GM19351 (cell line): ENCODE measurements around the gene XRCC5.

Experiments
- ATAC-seq: cut with Tn5 transposase; IDR thresholded peaks from one replicate; pipeline ENCODE4 v1.9.1; 2021; ENCODE audit warnings: mild to moderate bottlenecking, moderate library complexity; ENCODE audit not compliant: unreplicated experiment

The XRCC5 gene

DNA sequence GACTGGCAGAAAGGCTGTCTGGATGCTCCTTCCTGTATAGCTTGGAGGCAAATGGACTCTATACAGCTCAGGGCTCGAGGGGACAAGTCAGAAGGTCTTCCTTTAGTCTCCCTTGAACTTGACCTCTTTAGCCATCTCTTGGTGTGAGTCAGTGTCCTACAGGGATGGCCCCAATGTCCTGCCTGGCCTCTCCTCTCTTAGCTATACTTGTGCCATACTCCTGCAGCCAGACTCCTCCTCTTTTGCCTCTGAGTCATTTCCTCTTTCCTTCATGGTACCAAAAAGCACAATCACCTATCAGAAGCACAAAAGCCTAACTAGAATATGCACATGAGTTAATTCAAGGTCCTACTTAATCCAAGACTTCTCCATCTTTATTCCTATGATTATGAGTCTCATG is 112.7 kb downstream of the XRCC5 start:
- ATAC-seq: no peak

DNA sequence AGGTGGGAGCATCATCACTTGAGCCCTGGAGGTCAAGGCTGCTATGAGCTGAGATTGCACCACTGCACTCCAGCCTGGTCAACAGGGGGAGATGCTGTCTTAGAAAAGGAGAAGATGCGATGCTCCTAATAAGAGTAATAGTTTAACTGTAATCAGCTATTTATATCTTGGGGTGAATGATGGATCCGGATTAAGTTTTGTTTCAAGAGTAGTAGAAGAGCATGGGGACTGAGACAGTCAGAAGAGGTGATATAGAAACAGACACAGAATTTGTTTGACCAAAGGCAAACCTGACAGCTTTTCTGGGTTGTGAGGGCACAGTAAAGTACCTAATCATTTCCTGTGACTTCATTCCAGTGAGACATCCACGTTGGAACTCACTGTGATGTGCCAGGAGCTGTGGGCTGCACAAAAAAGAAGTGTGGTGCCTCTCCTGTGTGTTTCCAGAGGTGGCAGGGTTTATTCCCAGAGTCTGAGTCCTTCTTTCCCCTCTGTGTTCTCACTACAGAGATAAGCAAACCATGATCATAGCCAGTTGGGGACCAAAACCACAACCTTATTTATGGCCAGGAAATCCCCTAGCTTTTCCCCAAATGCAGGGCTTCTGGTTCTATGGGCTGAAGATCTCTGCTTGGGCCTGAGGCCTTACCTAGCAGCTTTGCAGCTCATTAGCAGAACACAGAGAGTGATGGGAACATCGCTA is 113.7 kb downstream of the XRCC5 start:
- peak; percentile 69 for ATAC-seq

GRCh38 chr2:216224388-216224787 is 115.2 kb downstream of the XRCC5 start:
- no peak for ATAC-seq

DNA sequence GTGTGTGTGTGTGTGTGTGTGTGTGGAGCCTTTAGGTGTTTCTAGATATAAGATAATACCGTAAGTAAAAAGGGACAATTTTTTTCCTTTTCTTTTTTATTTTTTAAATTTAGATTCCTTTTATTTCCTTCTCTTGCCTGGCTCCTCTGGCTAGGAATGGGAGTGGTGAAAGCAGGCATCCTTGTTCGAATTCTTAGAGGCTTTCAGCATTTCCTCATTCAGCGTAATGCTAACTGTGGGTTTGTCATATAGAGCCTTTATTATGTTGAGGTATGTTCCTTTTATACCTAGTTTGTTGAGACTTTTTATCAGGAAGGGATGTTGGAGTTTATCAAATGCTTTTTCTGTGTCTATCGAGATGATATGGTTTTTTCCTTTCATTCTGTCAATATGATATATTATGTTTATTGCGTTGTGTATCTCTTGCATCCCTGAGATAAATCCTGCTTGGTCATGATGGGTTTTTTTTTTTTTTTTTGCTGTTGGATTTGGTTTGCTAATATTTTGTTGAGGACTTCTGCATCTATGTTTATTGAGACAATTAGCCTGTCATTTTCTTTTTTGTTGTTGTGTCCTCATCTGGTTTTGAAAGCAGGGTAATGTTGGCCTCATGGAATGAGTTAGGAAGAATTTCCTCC is 120.2 kb downstream of the XRCC5 start:
- no peak for ATAC-seq

DNA sequence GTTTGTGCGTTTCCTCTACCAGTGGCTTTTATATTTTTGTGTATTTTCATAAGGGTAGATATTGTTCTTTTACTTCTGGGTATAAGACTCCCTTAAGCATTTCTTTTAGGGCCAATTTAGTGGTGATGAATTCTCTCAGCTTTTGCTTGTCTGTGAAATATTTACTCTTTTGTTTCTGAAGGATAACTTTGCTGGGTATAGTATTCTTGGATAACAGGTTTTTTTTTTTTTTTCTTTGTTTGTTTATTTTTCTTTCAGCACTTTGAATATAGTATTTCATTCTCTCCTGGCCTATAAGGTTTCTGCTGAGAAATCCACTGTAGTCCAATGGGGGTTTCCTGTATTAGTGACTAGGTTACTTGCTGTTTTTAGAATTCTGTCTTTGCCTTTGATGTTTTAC is 122.7 kb downstream of the XRCC5 start:
- no peak for ATAC-seq

DNA sequence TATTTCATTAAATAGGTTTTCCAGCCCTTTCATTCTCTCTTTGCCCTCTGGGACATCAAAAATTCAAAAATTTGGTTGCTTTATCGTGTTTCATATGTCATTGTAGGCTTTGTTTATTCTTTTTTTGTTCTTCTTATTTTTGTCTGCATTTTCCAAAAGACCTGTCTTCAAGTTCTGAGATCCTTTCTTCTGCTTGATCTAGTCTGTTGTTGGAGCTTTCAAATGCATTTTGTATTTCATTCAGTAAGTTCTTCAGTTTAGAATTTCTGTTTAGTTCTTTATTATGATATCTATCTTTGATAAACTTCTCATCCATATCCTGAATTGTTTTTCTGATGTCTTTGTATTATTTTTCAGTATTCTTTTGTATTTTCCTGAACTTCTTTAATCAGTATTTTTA is 123.6 kb downstream of the XRCC5 start:
- no peak for ATAC-seq

GRCh38 chr2:216233281-216233995 is 124.3 kb downstream of the XRCC5 start:
- no peak for ATAC-seq

- no peak for ATAC-seq
Measured at GRCh38 chr2:216234106-216234505, 125.0 kb downstream of the XRCC5 start.

GRCh38 chr2:216235462-216235861 is 126.3 kb downstream of the XRCC5 start:
- ATAC-seq: no peak

DNA sequence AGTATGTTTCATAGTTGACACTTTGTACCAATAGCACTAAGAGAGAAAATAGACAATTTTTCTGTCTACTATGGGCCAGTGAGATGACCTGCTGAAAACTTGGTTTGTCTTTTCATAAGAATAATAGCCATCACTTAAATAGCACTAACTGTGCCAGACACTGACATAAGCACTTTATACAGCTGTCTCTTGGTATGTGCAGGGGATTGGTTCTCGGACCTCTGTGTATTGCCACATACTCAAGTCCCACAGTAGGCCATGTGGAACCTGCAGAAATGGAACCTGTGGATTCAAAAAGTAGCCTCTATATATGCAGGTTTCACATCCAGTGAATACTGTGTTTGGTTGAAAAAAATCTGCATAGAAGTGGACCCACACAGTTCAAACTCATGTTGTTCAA is 126.7 kb downstream of the XRCC5 start:
- ATAC-seq: no peak

DNA sequence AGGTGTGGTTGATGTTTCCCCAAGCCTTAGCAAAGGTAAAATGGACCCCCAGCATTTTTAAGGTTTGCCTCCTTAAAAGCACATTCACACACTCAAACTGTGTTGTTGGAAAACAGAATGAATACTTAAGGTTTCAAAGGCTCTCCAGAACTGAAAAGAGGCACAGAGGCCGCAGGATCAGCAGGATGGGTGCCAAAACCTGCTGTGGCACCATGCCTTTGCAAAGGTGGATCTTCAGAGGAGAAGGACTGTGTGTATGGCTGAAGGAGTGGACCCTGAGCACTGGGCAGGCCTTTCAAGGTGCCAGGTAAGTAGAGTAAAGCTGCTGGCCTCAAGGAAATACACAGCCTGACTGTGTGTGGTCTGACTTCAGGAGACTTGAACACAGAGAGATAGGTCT is 127.3 kb downstream of the XRCC5 start:
- no peak for ATAC-seq

- ATAC-seq: no peak
Measured at GRCh38 chr2:216242365-216242764, 133.2 kb downstream of the XRCC5 start.

GRCh38 chr2:216243026-216243425 is 133.9 kb downstream of the XRCC5 start:
- no peak for ATAC-seq

DNA sequence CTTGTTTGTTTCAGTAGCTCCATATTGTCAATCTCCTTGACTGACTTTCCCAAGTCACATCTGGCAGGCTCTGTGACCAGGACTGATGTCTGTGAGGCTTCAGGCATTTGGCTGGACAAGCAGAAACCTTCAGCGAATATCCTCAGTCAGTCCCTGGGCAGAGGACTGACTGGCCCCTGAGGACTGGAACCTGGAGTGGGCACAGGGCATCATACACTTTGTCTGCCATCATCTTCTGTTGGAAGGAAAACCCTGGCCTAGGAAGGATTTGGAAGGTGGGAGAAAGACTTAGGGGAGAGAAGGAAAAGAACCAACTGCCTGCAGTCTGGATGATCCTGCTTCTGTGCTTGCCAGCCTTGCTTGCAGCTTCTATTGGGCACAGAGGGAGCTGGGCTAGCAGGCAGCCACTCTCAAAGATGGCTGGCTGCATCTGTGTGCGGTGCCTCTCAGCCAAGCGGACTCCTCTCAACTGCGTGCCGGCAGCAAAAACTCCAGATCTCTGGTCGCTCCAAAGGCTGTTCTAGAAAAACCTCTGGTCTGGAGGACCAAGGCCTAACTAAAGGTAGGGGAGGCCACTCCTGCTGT is 136.3 kb downstream of the XRCC5 start:
- no peak for ATAC-seq

- ATAC-seq: no peak
Measured at GRCh38 chr2:216246766-216247165, 137.6 kb downstream of the XRCC5 start.
